Fibroblast of pulmonary artery (primary cell): ENCODE data around the gene CHSY1.

ENCODE experiments used
- DNase-seq: peaks from one replicate; pipeline ENCODE4 v3.0.0-alpha.2; 2010; ENCODE audit warnings: low read depth
- H3K4me3 ChIP-seq: replicated peaks from 2 replicates; pipeline ENCODE4 v1.5.1; 2011; ENCODE audit warnings: low read depth, mild to moderate bottlenecking, control low read depth, low read length, moderate library complexity
- CTCF ChIP-seq: IDR thresholded peaks from 2 replicates; pipeline ENCODE4 v1.5.1; 2011; ENCODE audit warnings: mild to moderate bottlenecking, control low read depth, low read length, inconsistent platforms; ENCODE audit errors: missing control alignments

CHSY1 gene

GRCh38 chr15:101243420-101243819 lies 8.4 kb downstream of the CHSY1 start:
- no peak for TF ChIP-seq CTCF
- no peak overlapping the region for H3K4me3 ChIP-seq
- no peak for DNase-seq

- no peak for TF ChIP-seq CTCF
- no peak overlapping the region for H3K4me3 ChIP-seq
- no peak for DNase-seq
Measured at GRCh38 chr15:101242999-101243336, 8.9 kb downstream of the CHSY1 start.

- DNase-seq = peak; percentile 81
- TF ChIP-seq CTCF = no peak
- no peak overlapping the region for H3K4me3 ChIP-seq
Measured at GRCh38 chr15:101242160-101242998, 9.5 kb downstream of the CHSY1 start.

GRCh38 chr15:101240358-101240757 lies 11.5 kb downstream of the CHSY1 start:
- no peak overlapping the region for H3K4me3 ChIP-seq

GRCh38 chr15:101239724-101240136 lies 12.1 kb downstream of the CHSY1 start:
- DNase-seq = no peak
- TF ChIP-seq CTCF = no peak
- no peak overlapping the region for H3K4me3 ChIP-seq

More at GRCh38 chr15:101240358-101240757, 11.5 kb downstream of the CHSY1 start:
- TF ChIP-seq CTCF = no peak
- peak; percentile 85 for DNase-seq

- DNase-seq = no peak
- no peak overlapping the region for H3K4me3 ChIP-seq
- TF ChIP-seq CTCF = no peak
Measured at GRCh38 chr15:101237251-101237650, 14.6 kb downstream of the CHSY1 start.
